Measurements from ENCODE around the gene PTPN1. TPM values are rescaled to one million over a fixed set of nuclear protein-coding genes. Genes with fewer than 3 reads are reported as not detected.

The PTPN1 gene
- total and polyA plus RNA-seq, 2 of the 13 experiments (the other 11 are each of a cell fraction or from before 2014, with no cell fraction given) = 17.7 to 37.2 TPM

DNA sequence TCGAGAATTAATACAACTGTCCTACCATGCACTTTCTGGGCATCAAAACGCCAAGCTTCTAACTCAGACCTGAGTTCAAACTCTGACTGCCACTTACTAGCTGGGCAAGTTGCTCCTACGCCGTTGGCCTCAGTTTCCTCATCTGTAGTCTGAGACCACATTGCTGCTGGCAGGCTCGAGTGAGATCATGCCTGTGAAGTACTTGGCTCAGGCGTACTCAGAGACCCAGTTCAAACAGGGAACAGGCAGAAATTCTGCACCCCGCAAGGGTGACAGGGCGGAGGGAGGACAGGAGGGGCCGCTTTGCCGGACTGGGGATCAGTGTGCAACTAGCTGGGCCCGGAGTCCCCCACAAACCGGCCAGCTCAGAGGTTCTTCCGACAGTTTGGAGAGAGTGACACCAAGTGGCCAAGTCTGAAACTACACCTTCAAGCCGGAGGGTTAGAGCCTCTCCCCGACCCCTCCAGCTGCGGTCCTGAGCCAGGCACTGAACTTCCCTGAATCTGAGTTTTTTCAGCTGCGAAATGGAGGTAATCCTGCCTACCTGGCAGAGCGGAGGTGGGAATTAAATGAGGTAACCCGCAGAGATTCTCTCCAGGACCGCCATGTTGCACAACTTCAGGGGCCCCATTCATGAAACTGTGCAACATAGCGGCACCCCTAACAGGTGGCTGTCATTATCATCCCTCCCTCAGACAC lies 46.0 kb upstream of the PTPN1 start (continued):
- TF ChIP-seq, protein P1, sequence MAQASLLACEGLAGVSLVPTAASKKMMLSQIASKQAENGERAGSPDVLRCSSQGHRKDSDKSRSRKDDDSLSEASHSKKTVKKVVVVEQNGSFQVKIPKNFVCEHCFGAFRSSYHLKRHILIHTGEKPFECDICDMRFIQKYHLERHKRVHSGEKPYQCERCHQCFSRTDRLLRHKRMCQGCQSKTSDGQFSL (CRISPR knock-in tag; IDR thresholded peaks at IDR 0.05) = 0 out of 2 replicates have a peak, but pooled peaks have one; percentile 20
- TF ChIP-seq ZEB1 (IDR thresholded peaks at IDR 0.05; ENCODE audit: insufficient replicate concordance, low read depth) (no peak), ZNF124 (CRISPR knock-in tag; IDR thresholded peaks at IDR 0.05) (peak; percentile 52; the same call in 1 of the 2 replicates), ZSCAN29 (CRISPR knock-in tag; conservative IDR thresholded peaks at IDR 0.05) (peak; percentile 77; the same call in 1 of the 2 replicates), ATF1 (CRISPR knock-in tag; IDR thresholded peaks at IDR 0.05) (no peak), NCOA5 (CRISPR knock-in tag; IDR thresholded peaks at IDR 0.05) (no peak), KDM6A (CRISPR knock-in tag; IDR thresholded peaks at IDR 0.05; ENCODE audit: low read depth) (no peak), SIX1 (CRISPR knock-in tag; IDR thresholded peaks at IDR 0.05; ENCODE audit: borderline replicate concordance) (no peak), ZNF773 (CRISPR knock-in tag; IDR thresholded peaks at IDR 0.05; ENCODE audit: borderline replicate concordance) (no peak), ATF7-NPFF (CRISPR knock-in tag; IDR thresholded peaks at IDR 0.05; ENCODE audit: low read depth) (peak; percentile 71; the same call in 1 of the 2 replicates), EZH2 (conservative IDR thresholded peaks at IDR 0.05; ENCODE audit: low read depth, low read length) (no peak; the same call in 1 of the 2 replicates), ZNF501 (CRISPR knock-in tag; IDR thresholded peaks at IDR 0.05) (peak; percentile 87), DR1 (CRISPR knock-in tag; IDR thresholded peaks at IDR 0.05) (no peak), MIXL1 (CRISPR knock-in tag; IDR thresholded peaks at IDR 0.05) (no peak), HNF4A (CRISPR knock-in tag; IDR thresholded peaks at IDR 0.05) (no peak; the same call in 1 of the 2 replicates), NFYC (CRISPR knock-in tag; IDR thresholded peaks at IDR 0.05) (no peak), ZSCAN31 (CRISPR knock-in tag; IDR thresholded peaks at IDR 0.05; ENCODE audit: low read depth) (peak; percentile 25; the same call in 1 of the 2 replicates), SMARCE1 (IDR thresholded peaks at IDR 0.05; ENCODE audit: borderline replicate concordance) (no peak), ZFP36L2 (CRISPR knock-in tag; IDR thresholded peaks at IDR 0.05) (no peak)
- TF ChIP-seq, protein P2, sequence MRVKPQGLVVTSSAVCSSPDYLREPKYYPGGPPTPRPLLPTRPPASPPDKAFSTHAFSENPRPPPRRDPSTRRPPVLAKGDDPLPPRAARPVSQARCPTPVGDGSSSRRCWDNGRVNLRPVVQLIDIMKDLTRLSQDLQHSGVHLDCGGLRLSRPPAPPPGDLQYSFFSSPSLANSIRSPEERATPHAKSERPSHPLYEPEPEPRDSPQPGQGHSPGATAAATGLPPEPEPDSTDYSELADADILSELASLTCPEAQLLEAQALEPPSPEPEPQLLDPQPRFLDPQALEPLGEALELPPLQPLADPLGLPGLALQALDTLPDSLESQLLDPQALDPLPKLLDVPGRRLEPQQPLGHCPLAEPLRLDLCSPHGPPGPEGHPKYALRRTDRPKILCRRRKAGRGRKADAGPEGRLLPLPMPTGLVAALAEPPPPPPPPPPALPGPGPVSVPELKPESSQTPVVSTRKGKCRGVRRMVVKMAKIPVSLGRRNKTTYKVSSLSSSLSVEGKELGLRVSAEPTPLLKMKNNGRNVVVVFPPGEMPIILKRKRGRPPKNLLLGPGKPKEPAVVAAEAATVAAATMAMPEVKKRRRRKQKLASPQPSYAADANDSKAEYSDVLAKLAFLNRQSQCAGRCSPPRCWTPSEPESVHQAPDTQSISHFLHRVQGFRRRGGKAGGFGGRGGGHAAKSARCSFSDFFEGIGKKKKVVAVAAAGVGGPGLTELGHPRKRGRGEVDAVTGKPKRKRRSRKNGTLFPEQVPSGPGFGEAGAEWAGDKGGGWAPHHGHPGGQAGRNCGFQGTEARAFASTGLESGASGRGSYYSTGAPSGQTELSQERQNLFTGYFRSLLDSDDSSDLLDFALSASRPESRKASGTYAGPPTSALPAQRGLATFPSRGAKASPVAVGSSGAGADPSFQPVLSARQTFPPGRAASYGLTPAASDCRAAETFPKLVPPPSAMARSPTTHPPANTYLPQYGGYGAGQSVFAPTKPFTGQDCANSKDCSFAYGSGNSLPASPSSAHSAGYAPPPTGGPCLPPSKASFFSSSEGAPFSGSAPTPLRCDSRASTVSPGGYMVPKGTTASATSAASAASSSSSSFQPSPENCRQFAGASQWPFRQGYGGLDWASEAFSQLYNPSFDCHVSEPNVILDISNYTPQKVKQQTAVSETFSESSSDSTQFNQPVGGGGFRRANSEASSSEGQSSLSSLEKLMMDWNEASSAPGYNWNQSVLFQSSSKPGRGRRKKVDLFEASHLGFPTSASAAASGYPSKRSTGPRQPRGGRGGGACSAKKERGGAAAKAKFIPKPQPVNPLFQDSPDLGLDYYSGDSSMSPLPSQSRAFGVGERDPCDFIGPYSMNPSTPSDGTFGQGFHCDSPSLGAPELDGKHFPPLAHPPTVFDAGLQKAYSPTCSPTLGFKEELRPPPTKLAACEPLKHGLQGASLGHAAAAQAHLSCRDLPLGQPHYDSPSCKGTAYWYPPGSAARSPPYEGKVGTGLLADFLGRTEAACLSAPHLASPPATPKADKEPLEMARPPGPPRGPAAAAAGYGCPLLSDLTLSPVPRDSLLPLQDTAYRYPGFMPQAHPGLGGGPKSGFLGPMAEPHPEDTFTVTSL (CRISPR knock-in tag; IDR thresholded peaks at IDR 0.05; ENCODE audit: borderline replicate concordance) = no peak
- TF ChIP-seq, protein P3, sequence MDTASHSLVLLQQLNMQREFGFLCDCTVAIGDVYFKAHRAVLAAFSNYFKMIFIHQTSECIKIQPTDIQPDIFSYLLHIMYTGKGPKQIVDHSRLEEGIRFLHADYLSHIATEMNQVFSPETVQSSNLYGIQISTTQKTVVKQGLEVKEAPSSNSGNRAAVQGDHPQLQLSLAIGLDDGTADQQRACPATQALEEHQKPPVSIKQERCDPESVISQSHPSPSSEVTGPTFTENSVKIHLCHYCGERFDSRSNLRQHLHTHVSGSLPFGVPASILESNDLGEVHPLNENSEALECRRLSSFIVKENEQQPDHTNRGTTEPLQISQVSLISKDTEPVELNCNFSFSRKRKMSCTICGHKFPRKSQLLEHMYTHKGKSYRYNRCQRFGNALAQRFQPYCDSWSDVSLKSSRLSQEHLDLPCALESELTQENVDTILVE (CRISPR knock-in tag; IDR thresholded peaks at IDR 0.05) = peak; percentile 72; the same call in 1 of the 2 replicates
- TF ChIP-seq, protein P4, sequence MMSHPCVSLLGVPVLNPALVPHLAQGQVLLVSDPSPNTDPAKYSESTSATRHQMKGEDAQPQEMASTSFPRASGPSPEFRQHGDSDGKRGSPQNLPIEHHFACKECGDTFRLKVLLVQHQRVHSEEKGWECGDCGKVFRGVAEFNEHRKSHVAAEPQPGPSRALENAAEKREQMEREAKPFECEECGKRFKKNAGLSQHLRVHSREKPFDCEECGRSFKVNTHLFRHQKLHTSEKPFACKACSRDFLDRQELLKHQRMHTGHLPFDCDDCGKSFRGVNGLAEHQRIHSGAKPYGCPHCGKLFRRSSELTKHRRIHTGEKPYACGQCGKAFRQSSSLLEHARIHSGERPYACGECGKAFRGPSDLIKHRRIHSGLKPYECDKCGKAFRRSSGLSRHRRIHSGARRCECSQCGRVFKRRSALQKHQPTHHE (CRISPR knock-in tag; IDR thresholded peaks at IDR 0.05; ENCODE audit: borderline replicate concordance) = no peak
